Testis (tissue), 3 donors: ENCODE measurements around the gene ADAT3. TPM values are rescaled to one million over a fixed set of nuclear protein-coding genes. Genes with fewer than 3 reads are reported as not detected.

Experiments used
- DNase-seq: peaks from one replicate; pipeline ENCODE4 v3.0.0-alpha.2; 2019
- H3K27ac ChIP-seq, 2 donors: fragments of 200-600 bp; sonication (generic); one replicate each; pipeline ENCODE4 v1.5.1; 2019
- H3K27me3 ChIP-seq: fragments of 200-600 bp; sonication (generic); one replicate; pipeline ENCODE4 v1.5.1; 2019
- H3K36me3 ChIP-seq: fragments of 200-600 bp; sonication (generic); one replicate; pipeline ENCODE4 v1.5.1; 2017; ENCODE audit warnings: low read depth; ENCODE audit errors: missing control alignments
- H3K4me1 ChIP-seq: fragments of 200-600 bp; sonication (generic); one replicate; pipeline ENCODE4 v1.5.1; 2019
- H3K4me3 ChIP-seq, 2 donors: fragments of 200-600 bp; sonication (generic); one replicate each; pipeline ENCODE4 v1.5.1; 2017 to 2019
- H3K9me3 ChIP-seq: fragments of 200-600 bp; sonication (generic); one replicate; pipeline ENCODE4 v1.5.1; 2017
- POLR2A ChIP-seq: fragments of 450-650 bp; IDR thresholded peaks from one replicate; pipeline ENCODE4 v1.6.1; 2017; ENCODE audit warnings: antibody characterized with exemption, mild to moderate bottlenecking, moderate library complexity
- WGBS, 2 donors: methylation state at CpG; one replicate each; pipeline ENCODE4 v1.1.5; 2018; 5-methylcytosine and 5-hydroxymethylcytosine counted together
- intact Hi-C: fragments of 100-400 bp; cut with DNase I; formaldehyde crosslinking; loops from one replicate; pipeline ENCODE4 v1.15.1; 2023; ENCODE audit warnings: low total_unique reads
- polyA plus RNA-seq: library from polyadenylated mRNA; stranded (reverse); fragments of 350-450 nt; fragmentation: Illumina TruSeq; extraction: RNeasy Lipid Tissue Mini Kit (QIAGEN cat#74804); gene quantifications from one replicate; pipeline ENCODE4 v1.2.3, GENCODE V29; 2014; ENCODE audit warnings: low read depth, low replicate concordance; ENCODE audit not compliant: insufficient read depth
- total RNA-seq, 2 donors: library from RNA; depleted of rRNA; stranded (reverse); fragments of >200 nt; gene quantifications; one replicate each; pipeline ENCODE4 v1.2.3, GENCODE V29; 2016
- TF ChIP-seq, protein P1 (sequence below), 3 experiments: fragments of 450-650 bp in 2 of 3; fragments of 200-600 bp in 1 of 3; sonication (generic) in 1 of 3; IDR thresholded peaks; one replicate each; pipeline ENCODE4 v1.5.1; 2016 to 2019; ENCODE audit warnings: antibody characterized with exemption in 3 of 3, mild to moderate bottlenecking in 2 of 3, moderate library complexity in 1 of 3

The ADAT3 gene
- total and polyA plus RNA-seq, 3 donors from 2014 or later: 1.1 to 16.7 (median 10.6) TPM

DNA sequence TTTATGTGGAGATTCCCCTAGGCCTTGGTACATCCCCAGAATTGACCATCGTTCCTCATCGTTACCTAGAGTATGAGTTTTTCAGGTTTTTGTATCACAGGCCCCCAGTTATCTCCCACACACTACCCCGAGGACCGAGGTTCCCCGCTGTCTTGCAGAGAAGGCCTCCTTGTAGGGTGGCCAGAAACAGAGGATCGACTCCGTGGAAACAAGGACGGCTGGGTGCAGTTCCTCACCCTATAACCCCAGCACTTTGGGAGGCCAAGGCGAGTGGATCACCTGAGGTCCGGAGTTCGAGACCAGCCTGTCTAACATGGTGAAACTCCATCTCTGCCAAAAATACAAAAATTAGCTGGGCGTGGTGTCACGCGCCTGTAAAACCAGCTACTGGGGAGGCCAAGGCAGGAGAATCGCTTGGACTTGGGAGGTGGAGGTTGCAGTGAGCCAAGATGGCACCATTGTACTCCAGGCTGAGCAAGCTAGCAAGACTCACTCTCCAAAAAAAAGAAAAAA is 720 bp downstream of the ADAT3 start:
- 57 to 60% methylated on average over 15 of the region's 15 CpGs for WGBS, 2 donors

DNA sequence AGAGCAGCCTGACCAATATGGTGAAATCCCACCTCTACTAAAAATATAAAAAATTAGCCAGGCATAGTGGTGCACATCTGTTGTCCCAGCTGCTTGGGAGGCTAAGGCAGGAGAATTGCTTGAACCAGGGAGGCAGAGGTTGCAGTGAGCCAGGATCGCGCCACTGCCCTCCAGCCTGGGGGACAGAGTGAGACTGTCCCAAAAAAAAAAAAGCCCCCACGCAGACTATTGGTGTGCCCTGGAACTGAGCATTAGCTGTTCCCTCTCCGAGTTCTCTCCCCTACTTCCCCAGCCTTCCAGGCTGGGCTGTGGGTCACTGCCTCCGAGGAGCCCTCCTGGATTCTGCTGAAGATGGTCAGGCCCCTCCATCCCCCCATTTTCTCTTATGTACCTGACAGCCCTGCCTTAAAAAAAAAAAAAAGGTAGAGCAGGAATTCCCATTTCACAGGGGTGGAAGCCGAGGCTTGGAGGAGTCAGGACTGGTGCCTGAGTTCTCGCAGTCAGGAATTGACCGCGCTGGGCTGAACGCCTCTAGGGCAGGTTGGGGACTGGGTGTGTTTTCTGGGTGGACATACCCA is 1.9 kb downstream of the ADAT3 start:
- intact Hi-C loops: no loop called here
- Histone ChIP-seq H3K36me3 (no peaks in the 10 kb centered on the region), H3K4me3 (no peak overlapping the region), H3K4me1 (peaks cover 20% of the 10 kb centered on the region), H3K9me3 (no peaks in the 10 kb centered on the region), H3K27me3 (no peaks in the 10 kb centered on the region), H3K27ac (peak overlapping the region in 1 of 2 donors; percentile 54)
- TF ChIP-seq POLR2A: no peak
- TF ChIP-seq, protein P1, sequence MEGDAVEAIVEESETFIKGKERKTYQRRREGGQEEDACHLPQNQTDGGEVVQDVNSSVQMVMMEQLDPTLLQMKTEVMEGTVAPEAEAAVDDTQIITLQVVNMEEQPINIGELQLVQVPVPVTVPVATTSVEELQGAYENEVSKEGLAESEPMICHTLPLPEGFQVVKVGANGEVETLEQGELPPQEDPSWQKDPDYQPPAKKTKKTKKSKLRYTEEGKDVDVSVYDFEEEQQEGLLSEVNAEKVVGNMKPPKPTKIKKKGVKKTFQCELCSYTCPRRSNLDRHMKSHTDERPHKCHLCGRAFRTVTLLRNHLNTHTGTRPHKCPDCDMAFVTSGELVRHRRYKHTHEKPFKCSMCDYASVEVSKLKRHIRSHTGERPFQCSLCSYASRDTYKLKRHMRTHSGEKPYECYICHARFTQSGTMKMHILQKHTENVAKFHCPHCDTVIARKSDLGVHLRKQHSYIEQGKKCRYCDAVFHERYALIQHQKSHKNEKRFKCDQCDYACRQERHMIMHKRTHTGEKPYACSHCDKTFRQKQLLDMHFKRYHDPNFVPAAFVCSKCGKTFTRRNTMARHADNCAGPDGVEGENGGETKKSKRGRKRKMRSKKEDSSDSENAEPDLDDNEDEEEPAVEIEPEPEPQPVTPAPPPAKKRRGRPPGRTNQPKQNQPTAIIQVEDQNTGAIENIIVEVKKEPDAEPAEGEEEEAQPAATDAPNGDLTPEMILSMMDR (IDR thresholded peaks at IDR 0.05): no peak
- no peak for DNase-seq
- WGBS, 2 donors: 86 to 89% methylated on average over 10 of the region's 10 CpGs

More for the DNA sequence above, 720 bp downstream of the ADAT3 start:
- peak overlapping the region; percentile 64 to 79 for H3K4me3 ChIP-seq
- no peaks in the 10 kb centered on the region for H3K27me3 ChIP-seq
- H3K9me3 ChIP-seq: no peaks in the 10 kb centered on the region
- TF ChIP-seq POLR2A: no peak
- TF ChIP-seq, protein P1 (IDR thresholded peaks at IDR 0.05): no peak
- intact Hi-C loops: no loop called here
- H3K36me3 ChIP-seq: no peaks in the 10 kb centered on the region
- H3K27ac ChIP-seq: peak overlapping the region; percentile 47 to 92
- H3K4me1 ChIP-seq: peaks cover 20% of the 10 kb centered on the region
- no peak for DNase-seq

DNA sequence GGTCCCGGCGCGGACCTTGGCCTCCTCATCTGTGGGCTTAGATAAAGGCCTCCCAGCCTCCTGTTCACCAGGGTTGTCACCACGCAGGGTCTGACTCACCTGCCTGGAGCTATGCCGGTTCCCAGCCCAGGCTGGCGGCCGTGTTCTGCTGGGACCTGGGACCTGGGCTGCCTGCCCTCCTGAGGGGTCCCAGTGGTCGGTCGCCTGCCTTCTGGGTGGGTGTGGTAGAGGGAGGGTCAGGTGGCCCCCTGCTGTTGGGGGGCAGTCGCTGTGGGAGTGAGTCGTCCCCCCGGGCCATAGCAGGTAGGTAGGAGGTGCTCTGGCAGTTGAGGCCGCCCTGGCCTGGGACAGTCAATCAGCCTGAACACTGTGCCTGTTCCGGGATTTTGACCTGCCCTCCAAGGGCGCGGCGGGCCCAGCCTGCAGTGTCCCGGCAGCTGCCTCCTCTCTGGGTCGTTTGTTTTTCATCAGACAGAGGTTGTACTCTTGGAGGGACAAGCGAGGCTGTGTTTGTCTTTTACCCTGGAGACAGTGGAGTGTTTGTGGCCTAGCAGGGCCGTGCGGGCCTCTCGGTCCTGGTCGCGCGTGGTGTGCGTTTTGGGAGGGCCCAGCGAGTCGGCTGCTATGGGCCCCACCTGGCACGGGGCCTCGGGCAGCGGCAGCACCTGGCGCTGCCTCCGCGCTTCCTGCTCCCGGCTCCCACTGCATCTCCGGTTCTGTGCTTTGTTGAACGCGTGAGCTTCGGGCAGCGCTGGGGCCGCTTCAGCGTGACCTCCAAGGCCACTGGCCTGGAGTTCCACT is 2.6 kb downstream of the ADAT3 start:
- DNase-seq: no peak
- Histone ChIP-seq H3K36me3 (no peaks in the 10 kb centered on the region), H3K4me1 (peaks cover 19% of the 10 kb centered on the region), H3K27ac (peak overlapping the region; percentile 54 to 63), H3K4me3 (no peak overlapping the region), H3K27me3 (no peaks in the 10 kb centered on the region), H3K9me3 (no peaks in the 10 kb centered on the region)
- WGBS, 2 donors: 53 to 78% methylated on average over 14 to 42 of the region's 43 CpGs
- TF ChIP-seq POLR2A: no peak
- TF ChIP-seq, protein P1 (IDR thresholded peaks at IDR 0.05): no peak
- intact Hi-C loops: no loop called here

DNA sequence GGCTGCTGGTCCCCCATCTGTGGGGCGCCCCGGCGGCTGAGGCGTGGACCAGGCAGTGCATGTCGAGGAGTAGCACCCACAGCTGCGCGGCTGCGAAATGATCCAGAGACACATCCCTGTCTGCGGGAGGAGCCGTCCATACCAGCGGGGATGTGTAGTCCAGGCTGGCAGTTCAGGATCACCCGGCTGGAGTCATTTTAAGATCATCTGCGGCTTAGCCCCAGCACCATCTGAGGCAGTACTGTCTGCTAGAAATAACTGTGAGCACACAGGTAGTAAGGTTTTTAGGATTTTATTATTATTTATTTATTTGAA is 3.1 kb downstream of the ADAT3 start:
- intact Hi-C loops: no loop called here

More for the DNA sequence above, 3.1 kb downstream of the ADAT3 start:
- Histone ChIP-seq H3K4me3 (no peak overlapping the region), H3K27ac (peak overlapping the region; percentile 54 to 63), H3K36me3 (no peaks in the 10 kb centered on the region), H3K27me3 (no peaks in the 10 kb centered on the region), H3K9me3 (no peaks in the 10 kb centered on the region), H3K4me1 (peaks cover 15% of the 10 kb centered on the region)
- no peak for DNase-seq
- TF ChIP-seq POLR2A: no peak
- TF ChIP-seq, protein P1 (IDR thresholded peaks at IDR 0.05): no peak
- WGBS, 2 donors: 67 to 100% methylated on average over 1 to 13 of the region's 13 CpGs
